NCI-H1930 (cell line): ENCODE results near the gene PHF2.

Source experiments
- DNase-seq, 2 experiments: peaks; one replicate each; lab custom pipeline; 2025; lab: John Stamatoyannopoulos, UW

PHF2 gene

DNA sequence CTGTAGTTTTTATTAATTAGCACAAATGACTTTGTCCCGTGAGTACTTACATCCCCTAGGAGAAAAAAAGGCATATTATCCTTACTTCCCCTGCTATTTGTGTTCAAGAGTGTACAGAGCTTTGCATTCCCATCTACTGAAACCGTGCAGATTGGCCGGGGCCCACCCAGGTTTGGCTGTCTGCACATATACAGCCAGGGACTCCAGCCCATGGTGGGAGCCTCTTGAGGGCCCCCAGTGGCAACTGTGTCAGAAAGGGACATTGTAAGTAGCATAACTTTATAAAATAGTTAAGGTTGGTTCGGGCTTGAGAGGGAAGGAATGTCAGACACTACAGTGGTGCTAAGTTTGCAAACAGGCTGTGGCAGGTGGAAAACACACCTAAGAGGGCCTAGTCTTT is 24.7 kb downstream of the PHF2 start:
- DNase-seq, result no peak

GRCh38 chr9:93601666-93602065 is 25.3 kb downstream of the PHF2 start:
- DNase-seq, result no peak

GRCh38 chr9:93603011-93603410 is 26.6 kb downstream of the PHF2 start:
- DNase-seq, result no peak

DNA sequence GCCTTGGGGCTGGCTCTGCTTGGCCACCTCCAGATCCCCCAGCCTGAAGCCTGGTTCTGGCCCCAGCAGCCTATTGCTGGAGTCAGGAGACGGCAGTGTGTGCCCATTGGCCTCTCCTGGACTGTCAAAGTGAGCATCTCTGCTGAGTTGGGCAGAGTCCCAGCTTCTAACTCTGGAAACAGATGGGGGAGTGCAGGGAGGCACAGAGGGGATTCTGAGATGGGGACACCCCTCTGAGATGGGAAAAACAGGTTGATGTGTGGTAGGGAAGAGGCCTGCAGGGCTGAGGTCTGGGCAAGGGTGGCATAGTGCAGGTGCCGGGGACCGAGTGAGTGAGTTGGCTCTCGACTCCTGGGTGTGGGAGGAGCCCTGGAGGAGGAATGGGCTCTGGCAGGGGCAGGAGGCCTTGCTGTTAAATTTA is 27.5 kb downstream of the PHF2 start:
- DNase-seq, result no peak

DNA sequence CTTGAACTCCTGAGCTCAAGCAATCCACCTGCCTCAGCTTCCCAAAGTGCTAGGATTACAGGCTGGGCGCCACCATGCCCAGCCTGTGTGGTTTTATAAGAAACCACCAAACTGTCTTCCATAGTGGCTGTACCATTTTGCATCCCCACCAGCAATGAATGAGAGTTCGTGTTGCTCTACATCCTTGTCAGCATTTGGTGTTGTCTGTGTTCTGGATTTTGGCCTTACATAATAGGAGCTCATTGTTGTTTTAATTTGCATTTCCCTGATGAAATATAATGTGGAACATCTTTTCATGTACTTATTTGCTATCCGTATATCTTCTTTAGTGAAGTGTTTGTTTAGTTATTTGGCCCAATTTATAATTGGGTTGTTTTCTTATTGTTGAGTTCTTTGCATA is 29.8 kb downstream of the PHF2 start:
- no peak for DNase-seq

GRCh38 chr9:93610206-93610605 is 33.8 kb downstream of the PHF2 start:
- DNase-seq, result no peak

GRCh38 chr9:93612052-93612795 is 35.8 kb downstream of the PHF2 start:
- DNase-seq, result no peak

DNA sequence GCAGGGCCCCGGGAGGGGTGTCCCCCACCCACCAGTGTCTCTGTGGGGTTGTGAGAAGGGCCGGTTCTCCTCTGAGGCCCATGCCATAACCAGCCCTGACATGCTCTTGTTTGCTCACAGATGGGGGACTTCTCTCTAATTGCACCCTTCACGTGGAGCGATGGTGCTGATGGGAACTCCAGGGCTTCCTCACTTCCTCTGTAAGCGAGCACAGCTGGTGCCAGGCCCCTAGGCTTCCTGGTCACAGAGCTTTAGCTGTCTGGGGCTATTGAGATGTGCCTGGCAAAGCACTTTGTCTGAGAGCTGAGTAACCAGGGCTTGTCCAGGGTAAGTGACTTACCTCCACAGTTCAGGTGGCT is 36.4 kb downstream of the PHF2 start:
- no peak for DNase-seq

GRCh38 chr9:93613174-93613573 is 36.8 kb downstream of the PHF2 start:
- DNase-seq, result no peak

DNA sequence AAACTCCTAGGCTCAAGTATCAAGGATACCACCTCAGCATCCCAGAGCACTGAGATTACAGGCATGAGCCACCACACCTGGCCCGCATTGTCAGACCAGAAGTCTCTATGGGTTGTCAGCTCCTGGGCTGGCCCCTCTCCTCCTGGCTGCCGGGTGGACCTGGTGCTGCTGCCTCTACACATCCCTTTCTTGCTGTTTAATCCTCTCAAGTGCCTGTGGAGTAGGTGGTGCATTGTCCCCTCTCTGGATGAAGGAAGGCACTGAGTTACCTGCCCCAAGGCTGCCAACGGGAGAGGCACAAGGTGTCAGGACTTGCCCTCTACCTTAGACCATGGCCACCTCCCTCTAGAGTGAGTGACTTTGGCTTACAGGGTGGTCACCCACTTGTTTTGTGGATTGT is 37.4 kb downstream of the PHF2 start:
- DNase-seq, result no peak

DNA sequence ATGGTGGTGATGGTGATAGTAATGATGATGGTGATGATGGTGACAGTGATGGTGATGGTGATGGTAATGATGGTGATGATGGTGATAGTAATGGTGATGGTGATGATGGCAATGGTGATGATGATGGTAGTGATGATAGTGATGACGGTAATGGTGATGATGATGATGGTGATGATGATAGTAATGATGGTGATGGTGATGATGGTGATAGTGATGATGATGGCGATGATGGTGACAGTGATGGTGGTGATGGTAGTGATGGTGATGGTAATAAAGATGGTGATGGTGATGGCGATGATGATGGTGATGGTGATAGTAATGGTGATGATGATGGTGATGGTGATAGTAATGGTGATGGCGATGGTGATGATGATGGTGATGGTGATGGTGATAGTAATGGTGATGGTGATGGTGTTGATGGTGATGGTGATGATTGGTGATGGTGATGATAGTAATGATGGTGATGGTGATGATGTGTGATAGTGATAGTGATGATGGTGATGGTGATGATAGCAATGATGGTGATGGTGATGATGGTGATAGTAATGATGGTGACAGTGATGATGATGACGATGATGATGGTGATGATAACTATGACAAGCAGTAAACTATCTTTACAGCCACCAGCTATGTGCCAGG is 38.6 kb downstream of the PHF2 start:
- DNase-seq, result no peak

DNA sequence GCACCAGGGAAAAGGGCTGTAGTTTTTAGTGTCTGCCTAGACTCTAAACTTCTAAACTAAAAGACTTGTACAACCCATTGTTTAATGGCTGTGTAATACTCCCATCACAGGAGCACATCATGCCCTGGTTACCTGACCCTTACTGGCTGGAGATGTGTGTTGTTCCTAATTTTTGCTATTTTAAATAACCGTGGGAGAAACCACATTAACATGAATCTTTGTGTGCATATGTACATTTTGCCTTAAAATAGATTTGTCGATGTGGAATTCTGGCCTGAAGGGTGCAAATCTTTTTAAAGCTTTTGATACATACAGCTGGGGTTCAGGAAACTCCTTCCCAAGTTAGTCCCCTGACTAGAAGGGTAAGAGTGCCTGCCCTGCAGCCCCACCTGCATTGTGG is 39.7 kb downstream of the PHF2 start:
- DNase-seq, result no peak

GRCh38 chr9:93617273-93617672 is 40.9 kb downstream of the PHF2 start:
- DNase-seq, result no peak

- no peak for DNase-seq
Observed at GRCh38 chr9:93619272-93619775, 42.9 kb downstream of the PHF2 start.

DNA sequence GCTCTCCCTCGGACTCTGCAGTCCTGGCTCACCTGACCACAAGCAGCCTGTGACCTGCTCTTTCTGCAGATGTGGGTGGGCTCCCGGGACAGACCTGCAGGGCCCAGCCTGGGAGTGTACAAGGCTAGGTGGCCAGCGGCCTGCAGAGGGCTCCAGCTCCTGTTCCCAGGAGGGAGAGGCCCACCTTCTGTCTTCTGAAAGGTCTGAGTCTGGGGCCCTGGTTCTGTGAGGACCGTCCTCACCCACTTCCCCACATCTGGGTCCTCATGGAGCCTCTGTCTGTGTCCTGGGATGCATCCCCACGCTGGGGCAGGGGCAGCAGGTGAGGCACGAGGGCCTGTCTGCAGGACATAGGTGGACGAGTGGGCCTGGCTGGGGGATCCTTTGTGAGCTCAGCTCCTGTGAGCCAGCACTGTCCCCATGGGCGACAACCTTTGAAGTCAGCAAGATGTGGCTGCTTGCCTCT is 43.7 kb downstream of the PHF2 start:
- DNase-seq, result no peak

- no peak for DNase-seq
Observed at GRCh38 chr9:93620881-93621820, 44.8 kb downstream of the PHF2 start.

DNA sequence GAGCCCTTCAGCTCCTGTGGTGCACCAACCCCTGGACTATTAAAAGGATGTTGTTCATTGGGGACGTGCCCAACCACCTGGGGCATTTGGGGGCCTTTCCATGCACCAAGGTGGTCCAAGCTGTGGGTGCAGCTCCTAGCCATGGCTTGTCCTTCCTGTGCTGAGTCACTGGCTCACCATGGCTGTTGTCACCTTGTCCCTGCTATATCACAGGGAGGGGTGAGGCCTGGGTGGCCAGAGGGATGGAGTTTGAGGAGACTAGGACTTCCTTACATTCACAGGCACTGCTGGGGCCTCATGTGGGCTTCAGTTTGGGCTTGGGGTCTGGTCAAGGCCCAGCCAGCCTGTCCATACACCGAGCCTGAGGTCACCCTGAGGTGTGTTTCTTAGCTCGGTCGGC is 45.5 kb downstream of the PHF2 start:
- no peak for DNase-seq

GRCh38 chr9:93622691-93623090 is 46.3 kb downstream of the PHF2 start:
- no peak for DNase-seq

DNA sequence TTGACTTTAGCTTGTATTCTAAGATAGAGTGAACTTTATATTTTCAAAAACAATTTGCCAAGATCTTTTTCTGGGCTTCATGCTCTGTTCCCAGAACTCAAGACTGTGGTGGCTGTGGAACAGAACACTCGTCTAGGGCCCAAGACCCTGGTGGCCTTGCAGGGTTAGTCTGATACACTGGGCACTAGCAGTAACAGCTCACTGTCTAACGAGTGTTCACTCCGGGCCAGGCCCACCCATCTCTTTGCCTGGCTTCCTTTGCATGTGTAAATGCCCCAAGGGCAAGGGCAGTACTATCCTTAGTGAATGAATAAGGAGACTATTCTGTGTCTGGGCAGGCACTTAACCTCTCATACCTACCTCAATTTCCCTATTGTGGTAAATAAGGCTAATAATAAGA is 47.4 kb downstream of the PHF2 start:
- DNase-seq, result no peak

DNA sequence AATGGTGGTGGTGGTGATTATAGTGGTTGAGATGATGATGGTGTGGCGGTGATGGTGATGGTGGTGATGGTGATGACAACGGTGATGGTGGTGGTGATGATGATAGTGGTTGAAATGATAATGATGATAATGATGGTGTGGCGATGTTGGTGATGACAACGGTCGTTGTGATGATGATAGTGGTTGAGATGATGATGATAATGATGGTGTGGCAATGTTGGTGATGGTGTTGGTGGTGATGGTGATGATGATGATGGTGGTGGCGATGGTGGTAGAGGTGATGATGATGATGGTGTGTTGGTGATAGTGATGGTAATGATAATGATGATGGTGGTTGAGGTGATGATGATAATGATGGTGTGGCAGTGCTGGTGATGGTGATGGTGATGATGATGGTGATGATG is 48.0 kb downstream of the PHF2 start:
- no peak for DNase-seq

DNA sequence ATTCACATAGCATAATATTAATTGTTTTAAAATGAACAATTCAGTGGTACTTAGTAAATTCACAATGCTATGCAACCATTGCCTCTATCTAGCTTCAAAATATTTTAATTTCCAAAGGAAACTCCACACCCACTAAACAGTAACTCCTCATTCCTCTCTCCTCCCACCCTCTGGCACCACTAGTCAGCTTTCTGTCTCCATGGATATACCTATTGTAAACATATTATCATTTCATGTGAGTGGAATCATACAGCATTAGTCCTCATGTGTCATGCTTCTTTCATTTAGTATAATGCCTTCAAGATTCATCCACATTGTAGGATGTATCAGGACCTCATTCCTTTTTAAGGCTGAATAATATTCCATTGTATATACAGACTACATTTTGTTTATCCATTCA is 48.6 kb downstream of the PHF2 start:
- DNase-seq, result no peak

GRCh38 chr9:93629920-93630319 is 53.5 kb downstream of the PHF2 start:
- DNase-seq, result no peak
